Hair follicular keratinocyte (primary cell): ENCODE results near the gene MPHOSPH6. TPM values are rescaled to one million over a fixed set of nuclear protein-coding genes. Genes with fewer than 3 reads are reported as not detected.

Experiments used
- total RNA-seq: library from RNA; depleted of rRNA; stranded (reverse); fragments of >200 nt; gene quantifications from 2 replicates; pipeline ENCODE4 v1.2.3, GENCODE V29; 2015

The MPHOSPH6 gene, protein sequence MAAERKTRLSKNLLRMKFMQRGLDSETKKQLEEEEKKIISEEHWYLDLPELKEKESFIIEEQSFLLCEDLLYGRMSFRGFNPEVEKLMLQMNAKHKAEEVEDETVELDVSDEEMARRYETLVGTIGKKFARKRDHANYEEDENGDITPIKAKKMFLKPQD
- 56.3 and 66.8 TPM in 2 replicates for total RNA-seq

GRCh38 chr16:82169861-82170845, at the start of gene MPHOSPH6:
Gene MPHOSPH6, minus strand, starts transcription at chr16:82170224. Its CDS starts 49 bp downstream, at chr16:82170175.

Other genes starting within 250 kb of the MPHOSPH6 start
- 10.1 and 15.1 TPM in 2 replicates for gene SDR42E1, start 158.8 kb downstream of the MPHOSPH6 start, total RNA-seq
- 4.6 and 12.3 TPM in 2 replicates for gene HSD17B2, start 135.0 kb downstream of the MPHOSPH6 start, total RNA-seq